ENCODE data around the gene BIN2.
"Not testable (repeated sequence)": the region's sequence is repeated elsewhere in the genome, so short reads cannot be mapped to it uniquely, and the experiment has no call there.

BIN2 gene

DNA sequence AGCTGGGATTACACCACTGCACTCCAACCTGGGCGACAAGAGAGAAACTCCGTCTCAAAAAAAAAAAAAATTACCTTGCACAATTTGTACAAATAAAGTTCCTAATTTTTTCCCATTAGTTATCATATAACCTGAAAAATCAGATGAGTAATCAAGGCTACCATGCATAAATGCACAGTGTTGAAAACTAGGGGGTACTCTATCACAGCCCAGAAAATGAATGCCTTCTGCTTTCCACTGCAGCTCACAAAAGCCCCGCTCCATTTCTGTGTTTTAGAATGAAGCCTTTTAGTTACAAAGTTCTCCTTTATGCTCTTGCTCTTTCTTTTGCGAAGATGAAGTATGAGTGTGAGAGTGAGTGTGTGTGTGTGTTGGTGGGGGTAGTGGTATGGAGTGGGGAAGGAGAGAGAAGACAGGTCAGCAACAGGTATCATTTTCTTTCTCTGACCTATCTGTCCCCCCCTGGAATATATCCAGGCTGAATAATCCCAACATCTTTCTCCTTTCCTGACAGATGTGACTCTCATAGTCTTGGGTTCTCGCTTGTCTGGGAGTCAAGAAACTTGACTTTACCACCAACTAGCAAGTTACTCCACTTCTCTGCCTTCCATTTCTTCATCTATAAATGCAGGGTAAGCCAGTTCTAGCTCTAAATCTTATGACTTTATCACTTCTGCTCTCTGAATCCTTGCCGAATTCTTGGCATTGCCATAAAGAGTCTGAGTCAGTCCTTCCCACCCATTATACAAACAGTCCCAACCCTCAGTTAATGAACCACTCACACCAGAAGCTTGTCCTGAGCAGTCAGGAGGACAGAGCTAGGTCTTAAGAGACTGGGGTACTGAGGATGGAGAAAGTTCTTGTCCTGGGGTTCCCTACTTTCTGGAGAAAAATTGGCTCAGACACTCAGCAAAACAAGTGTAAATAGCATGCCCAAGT is 16.1 kb downstream of the BIN2 start:
- no peak for DNase-seq

DNA sequence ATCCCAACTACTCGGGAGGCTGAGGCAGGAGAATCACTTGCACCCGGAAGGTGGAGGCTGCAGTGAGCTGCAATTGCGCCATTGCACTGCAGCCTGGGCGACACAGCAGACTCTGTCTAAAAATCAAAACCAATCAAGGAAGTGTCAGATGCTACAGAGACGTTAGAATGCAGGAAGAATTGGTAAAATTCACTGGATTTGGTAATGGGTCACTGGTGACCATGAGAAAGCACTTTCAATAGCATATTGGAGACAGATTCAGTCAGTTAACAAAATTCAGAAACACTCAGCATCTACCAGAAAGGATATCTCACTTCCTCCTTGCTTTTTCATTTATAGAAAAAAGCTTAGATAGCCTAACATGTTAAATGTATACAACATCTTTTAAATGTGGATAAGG is 17.5 kb downstream of the BIN2 start:
- no peak for DNase-seq

DNA sequence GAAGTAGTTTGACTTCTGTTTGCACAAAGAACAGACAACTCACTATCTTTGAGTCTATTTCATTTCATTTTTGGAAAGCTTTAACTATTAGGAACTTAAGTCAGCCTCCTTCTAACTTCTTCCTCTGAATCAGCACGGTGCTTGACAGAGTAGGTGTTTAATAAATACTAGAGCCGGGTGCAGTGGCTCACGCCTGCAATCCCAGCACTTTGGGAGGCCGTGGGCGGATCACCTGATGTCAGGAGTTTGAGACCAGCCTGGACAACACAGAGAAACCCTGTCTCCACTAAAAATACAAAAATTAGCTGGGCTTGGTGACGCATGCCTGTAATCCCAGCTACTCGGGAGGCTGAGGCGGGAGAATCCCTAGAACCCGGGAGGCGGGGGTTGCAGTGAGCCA is 23.2 kb downstream of the BIN2 start:
- peak; percentile 28 for DNase-seq

DNA sequence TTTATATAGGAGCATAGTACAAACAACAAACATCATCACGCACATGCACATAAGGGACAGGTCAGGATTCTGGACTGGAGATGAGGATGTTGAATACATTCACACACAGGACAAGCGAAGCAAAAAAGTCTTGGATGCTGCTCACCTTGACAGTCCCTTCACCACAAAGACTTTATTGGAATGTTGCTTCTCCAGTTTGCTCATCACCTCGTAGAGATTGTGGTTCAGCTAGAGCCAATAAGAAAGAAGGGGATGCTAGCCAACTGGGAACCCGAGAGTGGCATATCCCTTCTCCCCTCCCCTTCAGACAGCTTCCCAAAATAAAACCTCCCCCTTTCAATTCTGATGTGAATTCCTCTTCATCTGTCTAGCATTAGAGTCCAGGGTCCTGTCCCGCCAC is 28.3 kb downstream of the BIN2 start:
- no peak for DNase-seq

DNA sequence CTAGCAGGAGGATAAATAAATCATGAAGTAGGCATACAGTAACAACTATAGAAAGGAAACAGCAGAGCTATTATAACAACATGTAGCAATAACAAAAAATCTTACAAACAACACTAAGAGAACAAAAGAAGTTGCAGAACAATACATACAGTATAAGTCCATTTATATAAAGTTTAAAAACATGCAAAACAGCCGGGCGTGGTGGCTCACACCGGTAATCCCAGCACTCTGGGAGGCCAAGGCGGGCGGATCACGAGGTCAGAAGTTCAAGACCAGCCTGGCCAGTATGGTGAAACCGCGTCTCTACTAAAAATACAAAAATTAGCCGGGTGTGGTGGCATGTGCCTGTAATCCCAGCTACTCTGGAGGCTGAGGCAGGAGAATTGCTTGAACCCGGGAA is 29.9 kb downstream of the BIN2 start:
- not testable (repeated sequence) for DNase-seq

DNA sequence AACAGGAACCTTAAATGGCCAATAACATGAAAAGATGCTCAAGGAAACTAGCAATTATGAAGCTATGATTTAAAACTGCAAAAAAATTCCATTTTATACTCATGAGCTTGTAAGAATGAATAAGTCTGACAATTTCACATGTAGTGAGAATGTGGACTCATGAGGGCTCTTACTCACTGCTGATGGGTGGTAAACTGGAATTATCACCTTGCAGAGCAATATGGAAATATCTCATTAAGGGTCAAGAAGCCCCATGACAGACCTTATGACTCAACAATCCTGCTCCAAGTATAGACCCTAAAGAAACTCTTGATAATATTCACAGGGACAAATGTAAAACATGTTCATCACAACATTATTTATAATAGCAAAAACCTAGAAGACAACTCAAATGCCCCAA is 30.3 kb downstream of the BIN2 start:
- no peak for DNase-seq

DNA sequence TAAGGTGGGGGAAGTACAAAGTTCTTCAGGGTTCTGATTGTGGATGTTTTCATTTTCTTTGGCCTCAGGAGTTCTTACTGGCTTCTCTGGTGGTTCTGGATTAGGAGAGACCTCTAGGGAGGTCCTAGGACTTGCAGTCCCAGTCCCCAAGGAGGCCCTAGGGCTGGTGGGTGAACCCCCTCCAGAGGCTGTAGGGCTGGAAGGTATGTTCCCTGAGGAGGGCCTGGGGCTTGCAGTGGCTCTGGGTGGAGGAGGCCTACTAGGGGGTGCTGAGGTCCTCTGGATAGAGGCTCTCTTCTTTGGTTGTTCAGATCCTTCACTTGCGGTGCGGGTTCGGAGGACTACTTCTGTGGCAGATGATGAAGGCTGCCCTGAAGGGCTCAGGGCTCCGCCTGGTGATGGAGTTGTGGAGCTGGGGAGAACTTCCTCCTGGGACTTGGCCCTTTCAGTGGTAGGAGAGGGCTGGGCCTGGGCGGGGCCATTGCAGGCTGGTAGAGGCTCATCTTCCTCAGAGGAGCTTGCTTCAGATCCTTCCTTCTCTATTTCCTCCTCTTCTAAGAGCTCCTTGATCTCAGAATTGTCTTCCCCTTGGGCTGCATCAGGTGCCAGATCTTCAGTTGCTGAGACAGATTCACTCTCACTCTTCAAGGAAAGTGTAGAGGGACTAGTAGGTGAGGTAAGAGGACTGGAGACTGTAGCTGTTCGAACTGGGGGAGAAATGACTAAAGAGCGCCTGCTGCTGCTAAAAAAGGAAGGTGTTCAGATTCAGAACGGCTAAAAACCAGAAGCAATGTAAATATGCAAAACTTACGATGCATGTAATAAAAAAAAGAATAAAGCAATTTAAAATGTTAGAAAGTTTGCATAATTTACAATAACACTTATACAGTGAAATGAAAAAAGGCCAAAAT is 32.1 kb downstream of the BIN2 start:
- not testable (repeated sequence) for DNase-seq

DNA sequence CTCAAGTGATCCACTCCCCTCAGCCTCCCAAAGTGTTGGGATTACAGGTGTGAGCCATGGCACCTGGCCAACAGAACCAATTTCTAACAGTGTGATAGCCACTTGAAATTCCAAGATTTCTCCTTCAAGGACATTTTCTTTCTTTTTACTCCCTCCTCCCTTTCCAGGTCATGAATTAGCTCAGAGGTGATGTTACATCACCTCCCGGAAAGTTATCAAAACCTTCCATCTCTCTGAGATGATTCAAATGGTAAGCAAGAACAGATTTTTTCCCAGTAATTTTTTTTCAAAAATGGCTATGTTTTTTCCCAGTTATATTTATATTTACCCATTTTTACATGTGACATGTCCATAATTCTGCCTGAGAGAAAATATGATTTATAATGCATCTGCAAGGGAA is 38.1 kb downstream of the BIN2 start:
- DNase-seq, result no peak

DNA sequence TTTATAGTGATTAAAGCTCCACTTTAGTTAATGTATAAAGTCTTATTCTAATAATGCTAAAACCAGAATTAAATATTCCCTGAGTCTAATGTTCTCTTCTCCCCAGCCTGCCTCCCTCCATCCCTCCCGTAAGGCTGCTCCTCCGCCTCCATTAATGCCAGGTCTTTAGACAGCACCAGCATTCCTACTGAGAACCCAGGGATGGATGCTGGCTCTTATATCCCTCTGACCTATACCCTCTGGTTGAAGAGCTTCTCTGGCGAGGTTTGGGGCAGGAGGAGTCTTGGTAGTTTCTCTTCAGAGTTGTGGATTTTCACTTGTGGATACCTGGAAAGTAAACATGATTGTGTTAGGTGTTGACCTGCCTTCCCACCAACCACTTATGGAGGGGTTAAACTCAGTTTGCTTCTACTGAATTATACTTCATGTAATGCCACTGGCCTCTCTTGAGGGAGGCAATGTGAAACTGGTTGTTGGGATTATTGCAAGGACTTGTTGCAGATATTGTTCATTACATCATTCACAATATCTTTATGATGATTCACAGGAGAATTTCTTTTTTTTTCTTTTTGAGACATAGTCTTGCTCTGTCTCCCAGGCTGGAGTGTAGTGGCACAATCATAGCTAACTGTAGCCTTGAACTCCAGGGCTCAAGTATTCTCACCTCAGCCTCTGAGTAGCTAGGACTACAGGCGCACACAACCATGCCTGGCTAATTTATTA is 42.6 kb downstream of the BIN2 start:
- DNase-seq, result no peak

DNA sequence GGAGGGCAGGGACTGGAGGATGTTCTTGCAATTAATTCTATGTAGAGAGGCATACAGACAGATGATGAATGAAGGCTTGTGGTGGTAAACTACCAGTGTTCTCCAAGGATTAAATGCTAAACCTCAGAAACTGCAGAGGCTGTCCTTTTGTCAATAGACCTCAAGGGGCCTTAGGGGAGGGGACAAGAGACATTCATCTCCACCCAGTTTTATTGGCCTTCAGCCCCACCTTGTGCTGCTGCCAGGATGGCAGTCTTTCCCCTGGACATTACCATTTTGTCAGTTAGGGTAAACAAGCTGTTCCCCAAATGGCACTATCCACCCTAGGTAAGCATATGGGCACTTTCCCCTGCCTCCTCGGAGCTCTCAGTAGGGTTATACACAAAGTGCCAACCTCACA is 48.9 kb downstream of the BIN2 start:
- DNase-seq, result peak; percentile 64

DNA sequence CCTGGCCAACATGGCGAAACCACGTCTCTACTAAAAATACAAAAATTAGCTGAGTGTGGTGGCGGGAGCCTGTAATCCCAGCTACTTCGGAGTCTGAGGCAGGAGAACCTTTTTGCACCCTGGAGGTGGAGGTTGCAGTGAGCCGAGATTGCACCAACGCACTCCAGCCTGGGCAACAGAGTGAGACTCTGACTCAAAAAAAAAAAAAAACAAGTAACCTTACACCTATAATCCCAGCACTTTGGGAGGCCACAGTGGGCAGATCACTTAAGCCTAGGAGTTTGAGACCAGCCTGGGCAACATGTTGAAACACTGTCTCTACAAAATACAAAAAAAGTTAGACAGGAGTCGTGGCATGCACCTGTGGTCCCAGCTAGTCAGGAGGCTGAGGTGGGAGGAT is 51.2 kb downstream of the BIN2 start:
- DNase-seq, result not testable (repeated sequence)

DNA sequence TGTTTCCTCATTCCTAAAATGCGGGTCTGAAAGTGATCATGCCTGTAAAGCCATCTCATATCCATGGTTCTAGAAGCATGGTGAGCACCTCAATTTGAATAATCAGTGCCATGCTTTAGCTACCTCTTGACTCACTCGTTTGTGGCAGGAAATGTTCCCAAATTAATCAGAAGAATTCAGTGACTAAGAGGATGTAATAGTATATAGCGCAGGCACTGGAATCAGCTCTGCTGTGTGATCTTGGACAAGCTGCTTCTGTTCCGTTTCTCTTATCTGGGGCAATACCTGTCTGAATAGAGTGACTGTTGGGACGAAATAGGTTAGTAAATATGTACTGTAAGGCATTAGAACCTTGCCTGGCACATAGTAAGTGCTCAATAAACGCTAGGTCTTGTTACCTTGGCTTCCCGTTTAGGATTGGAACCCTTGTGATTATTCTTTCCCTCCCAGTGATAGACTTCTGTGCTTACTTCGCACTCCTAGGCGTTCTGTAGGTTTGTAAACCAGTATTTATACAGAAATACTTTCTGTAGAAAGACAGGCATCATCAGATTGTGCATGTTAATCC is 52.9 kb downstream of the BIN2 start:
- peak; percentile 50 for DNase-seq

DNA sequence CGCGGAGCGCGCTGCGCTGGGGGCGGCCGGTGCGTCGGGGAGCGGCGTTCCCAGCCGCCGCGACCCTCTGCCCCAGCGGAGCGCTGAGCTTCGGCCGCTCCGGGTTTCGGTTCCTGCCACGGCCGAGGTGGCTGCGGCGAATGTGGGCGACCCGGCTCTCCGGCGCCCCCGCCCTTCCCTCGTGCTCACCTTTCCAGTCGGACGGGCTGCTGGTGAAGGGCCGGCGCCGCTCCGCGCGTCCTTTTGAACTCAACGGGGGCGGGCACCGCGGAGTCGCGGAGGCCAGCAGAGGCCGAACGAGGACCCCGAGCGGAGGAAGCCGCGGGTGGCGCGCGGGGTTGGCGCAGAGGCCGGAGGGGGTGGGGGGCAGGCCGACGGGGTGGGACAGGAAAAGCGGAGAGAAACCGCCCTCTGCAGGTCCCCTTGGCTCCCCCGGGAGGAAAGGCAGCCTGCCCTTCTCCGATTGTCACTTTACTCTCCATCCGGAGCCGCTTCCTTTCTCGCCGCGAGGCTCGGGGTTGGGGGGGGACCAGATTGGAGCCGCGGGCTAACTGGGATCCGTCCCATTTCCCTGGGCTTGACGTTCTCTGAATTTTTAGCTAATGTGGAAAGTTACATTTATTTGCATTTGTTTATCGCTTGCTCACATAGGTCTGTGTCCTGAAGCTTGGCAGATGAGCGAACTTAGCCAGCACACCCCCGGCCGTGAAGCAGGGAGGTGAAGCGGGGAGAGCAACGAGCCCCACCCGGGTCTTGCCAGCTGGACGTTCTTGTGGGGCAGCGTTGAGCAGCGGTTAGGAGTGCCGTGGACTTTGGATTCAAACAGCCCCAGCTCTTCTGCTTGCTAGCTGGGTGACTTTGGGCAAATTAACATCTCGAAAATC is 53.7 kb downstream of the BIN2 start, which contains the start of gene SMAGP:
SMAGP (minus strand) TSS at position 349 of the 884 bp plus-strand sequence. CDS start 1,137 bp downstream, outside the sequence.
- peak; percentile 83 for DNase-seq

DNA sequence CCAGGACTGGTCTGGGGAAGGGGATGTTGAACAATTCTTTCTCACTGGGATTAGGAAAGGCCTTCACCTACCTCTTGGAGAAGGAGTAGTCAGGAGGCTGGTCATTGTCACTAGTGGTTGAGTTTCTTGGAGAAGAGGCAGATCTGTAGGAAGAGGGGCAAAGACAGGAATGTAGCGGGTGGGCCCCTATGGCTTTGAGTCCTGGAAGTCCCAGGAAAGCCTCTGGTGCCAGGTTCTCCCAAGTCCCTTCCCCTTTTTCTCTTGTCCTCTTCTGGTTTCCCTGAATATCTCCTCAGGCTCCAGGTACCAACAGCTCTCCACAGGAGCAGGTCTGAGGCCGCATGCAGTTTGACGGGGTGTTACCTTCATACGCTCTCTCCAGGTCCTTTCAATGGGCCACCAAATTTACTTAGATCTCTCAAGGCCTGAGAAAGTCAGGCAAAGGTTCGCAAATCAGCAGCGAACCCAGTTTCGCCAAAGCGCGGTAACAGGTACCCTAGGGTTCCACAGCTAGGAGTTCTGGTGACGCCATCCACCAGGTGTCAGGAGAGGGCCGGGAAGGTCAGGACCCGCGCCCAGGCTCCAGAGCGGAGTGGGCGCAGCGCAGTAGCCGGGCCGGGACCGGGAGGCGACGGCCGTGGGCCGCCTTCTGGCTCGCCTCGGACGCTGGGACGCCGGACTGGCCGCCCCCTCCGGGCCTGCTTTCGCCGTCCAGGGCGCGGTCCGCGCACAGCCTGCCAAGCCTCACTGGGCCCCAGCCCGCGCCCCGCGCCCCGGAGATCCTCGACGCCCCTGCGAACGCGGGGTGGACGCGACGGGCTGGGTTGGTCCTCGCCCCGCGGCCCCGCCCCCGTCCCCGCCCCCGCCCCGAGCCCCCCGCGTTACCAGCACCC is 54.6 kb downstream of the BIN2 start:
- peak; percentile 64 for DNase-seq

DNA sequence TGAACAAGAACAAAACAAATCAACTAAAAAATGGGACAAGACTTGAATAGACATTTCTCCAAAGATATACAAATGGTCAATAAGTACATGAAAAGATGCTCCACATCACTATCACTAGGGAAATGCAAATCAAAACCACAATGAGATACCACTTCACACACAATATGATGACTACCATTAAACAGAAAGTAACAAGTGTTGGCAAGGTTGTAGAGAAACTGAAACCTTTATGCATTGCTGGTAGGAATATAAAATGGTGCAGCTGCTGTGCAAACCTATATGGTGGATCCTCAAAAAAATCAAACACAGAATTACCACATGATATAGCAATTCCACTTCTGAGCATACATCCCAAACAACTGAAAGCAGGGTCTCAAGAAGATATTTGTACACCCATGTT is 59.0 kb downstream of the BIN2 start:
- DNase-seq, result no peak

DNA sequence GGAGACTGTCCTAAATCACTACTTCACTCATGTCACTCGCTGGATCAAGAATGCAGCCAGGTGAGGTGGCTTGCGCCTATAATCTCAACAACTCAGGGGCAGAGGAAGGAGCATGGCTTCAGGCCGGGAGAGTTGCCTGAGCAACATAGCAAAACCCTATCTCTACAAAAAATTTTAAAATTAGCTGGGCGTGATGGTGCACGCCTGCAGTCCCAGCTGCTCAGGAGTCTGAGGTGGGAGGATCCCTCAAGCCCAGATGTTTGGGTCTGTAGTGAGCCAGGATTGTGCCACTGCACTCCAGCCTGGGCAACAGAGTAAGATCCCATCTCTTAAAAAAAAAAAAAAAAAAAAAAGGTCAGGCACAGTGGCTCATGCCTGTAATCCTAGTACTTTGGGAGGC is 59.7 kb downstream of the BIN2 start:
- DNase-seq, result no peak

DNA sequence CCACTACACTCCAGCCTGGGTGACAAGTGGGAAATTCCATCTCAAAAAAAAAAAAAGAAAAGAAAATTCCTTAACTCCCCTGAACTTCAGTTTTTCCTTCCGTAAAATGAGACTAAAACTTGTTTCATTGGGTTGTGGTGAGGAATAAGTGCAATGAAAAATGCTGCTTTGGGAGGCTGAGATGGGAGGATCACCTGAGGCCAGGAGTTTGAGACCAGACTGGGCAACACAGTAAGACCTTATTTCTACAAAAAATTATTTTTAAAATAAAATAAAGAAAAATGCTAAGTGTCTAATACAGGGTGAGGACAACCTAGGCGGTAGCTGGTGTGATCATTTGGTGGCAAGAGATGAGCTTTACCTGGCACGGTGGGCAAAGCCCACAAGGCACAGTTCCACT is 60.6 kb downstream of the BIN2 start:
- DNase-seq, result no peak

DNA sequence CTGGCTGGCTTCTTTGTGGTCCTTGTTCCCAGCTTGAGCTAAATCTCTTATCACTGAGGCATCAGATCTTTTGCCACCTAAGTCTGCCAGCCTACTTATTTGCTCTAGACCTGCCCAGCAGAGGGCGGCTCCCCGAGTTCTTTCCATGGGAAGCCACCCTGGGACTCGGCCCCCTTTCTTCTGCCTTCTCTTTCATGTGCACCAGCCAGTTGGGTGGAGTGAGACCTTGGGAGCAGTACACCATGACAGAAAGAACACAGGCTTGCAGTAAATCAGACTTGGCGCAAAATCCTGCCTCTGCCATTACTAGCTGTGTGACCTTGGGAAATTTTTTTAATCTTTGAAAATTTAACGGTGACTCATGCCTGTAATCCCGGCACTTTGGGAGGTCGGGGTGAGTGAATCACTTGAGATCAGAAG is 61.2 kb downstream of the BIN2 start:
- peak; percentile 78 for DNase-seq

DNA sequence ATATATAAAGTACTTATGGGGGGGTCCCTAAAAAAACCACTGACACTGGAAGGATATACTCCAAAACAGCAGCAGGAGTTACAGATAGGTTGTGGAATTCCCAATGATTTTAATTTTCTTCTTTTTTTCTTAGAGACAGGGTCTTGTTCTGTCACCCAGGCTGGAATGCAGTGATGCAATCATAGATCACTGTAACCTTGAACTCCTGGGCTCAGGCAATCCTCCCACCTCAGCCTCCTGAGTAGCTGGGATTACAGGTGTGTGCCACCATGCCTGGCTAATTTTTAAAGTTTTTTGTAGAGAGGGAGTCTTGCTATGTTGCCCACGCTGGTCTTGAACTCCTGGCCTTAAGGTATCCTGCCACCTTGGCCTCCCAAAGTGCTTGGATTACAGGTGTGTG is 64.4 kb downstream of the BIN2 start:
- not testable (repeated sequence) for DNase-seq

DNA sequence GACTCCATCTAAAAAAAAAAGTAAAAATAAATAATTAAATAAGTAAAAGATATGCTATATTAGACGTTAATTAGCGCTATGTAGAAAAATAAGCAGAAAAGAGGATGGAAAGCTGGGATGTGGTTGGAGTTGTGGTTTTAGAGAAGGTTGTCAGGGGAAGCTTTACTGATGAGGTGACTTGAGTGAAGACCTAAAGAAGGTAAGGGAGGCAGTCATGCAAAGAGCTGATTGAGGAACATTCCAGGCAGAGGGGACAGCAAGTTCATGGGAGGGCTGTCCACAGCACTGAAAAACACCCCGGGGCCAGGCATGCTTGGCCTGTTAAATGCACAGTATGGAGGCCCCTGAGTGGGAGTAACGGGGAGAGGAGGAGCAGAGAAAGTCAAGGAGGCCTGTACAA is 69.4 kb downstream of the BIN2 start:
- no peak for DNase-seq
